Adipocyte (in vitro differentiated cells): ENCODE measurements around the gene TDRD7.

Experiments
- DNase-seq: peaks from one replicate; pipeline ENCODE4 v3.0.0-alpha.2; 2015; ENCODE audit warnings: low read depth
- H3K27me3 ChIP-seq: replicated peaks from 2 replicates; pipeline ENCODE4 v1.7.0; 2013; ENCODE audit warnings: mild to moderate bottlenecking, low read length, moderate library complexity; ENCODE audit not compliant: control insufficient read depth, insufficient read depth
- H3K36me3 ChIP-seq: 2 replicates; pipeline ENCODE4 v1.7.0; 2013; ENCODE audit warnings: low read length, mild to moderate bottlenecking, moderate library complexity; ENCODE audit not compliant: control insufficient read depth, insufficient read depth, severe bottlenecking
- H3K4me1 ChIP-seq: 2 replicates; pipeline ENCODE4 v1.7.0; 2013; ENCODE audit warnings: mild to moderate bottlenecking, low read length, moderate library complexity; ENCODE audit not compliant: control insufficient read depth, insufficient read depth
- H3K4me3 ChIP-seq: 2 replicates; pipeline ENCODE4 v1.7.0; 2013; ENCODE audit warnings: mild to moderate bottlenecking, low read length, moderate library complexity
- H3K9ac ChIP-seq: 2 replicates; pipeline ENCODE4 v1.7.0; 2013; ENCODE audit warnings: mild to moderate bottlenecking, low read length, moderate library complexity
- H3K9me3 ChIP-seq: 2 replicates; pipeline ENCODE4 v1.7.0; 2013; ENCODE audit warnings: mild to moderate bottlenecking, low read length, moderate library complexity; ENCODE audit not compliant: control insufficient read depth

The TDRD7 gene

GRCh38 chr9:97536480-97536879 lies 124.6 kb downstream of the TDRD7 start:
- H3K9ac ChIP-seq, result no peak overlapping the region
- peaks cover 18% of the 10 kb centered on the region for H3K9me3 ChIP-seq
- DNase-seq, result no peak
- no peaks in the 10 kb centered on the region for H3K4me1 ChIP-seq
- H3K36me3 ChIP-seq, result no peaks in the 10 kb centered on the region
- no peak overlapping the region for H3K4me3 ChIP-seq
- peaks cover 14% of the 10 kb centered on the region for H3K27me3 ChIP-seq

DNA sequence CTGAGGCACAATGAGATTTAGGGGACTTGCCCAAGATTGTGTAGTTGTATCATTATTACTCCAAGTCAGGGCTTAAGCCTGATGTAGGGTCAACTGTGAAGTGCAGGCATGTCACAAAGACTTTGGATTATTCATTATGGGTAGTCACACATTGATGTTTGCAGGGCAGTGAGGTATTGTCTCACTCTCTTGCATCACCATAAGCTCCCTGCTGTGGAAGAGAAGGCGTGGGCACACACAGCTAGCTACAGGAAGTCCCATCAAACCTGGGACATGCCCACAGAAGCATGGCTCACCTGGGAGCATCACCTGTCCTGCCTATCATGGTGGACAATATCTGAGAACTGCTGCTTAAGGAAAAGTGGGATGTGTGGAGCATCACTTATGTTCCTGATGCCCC lies 131.7 kb downstream of the TDRD7 start:
- Histone ChIP-seq H3K36me3 (no peaks in the 10 kb centered on the region), H3K9ac (no peak overlapping the region), H3K9me3 (peaks cover 3% of the 10 kb centered on the region), H3K27me3 (peaks cover 4% of the 10 kb centered on the region), H3K4me1 (no peaks in the 10 kb centered on the region), H3K4me3 (no peak overlapping the region)
- no peak for DNase-seq

DNA sequence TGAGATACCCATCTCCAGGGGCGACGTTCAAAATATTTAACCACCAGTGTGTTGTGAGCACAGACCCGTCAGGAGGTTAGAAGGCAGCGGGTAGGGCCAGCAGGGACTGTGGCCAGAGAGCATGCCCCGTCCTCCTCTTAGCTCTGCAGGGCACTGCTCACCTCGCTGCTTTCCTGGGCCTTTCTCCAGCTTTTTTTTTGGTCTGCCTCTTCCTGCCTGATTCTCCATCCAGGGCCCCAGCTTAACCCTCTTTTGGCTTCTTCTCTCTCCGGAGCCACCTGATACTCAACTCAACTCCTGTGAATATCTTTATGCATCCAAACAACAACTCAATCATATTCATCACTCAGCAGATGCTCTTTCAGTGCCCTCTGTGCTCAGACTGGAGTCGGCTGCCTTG lies 133.6 kb downstream of the TDRD7 start:
- Histone ChIP-seq H3K4me1 (no peaks in the 10 kb centered on the region), H3K36me3 (no peaks in the 10 kb centered on the region), H3K9ac (no peak overlapping the region), H3K9me3 (peaks cover 9% of the 10 kb centered on the region), H3K4me3 (no peak overlapping the region), H3K27me3 (peaks cover 4% of the 10 kb centered on the region)
- no peak for DNase-seq
